ENCODE measurements around the gene CEP112.

DNA sequence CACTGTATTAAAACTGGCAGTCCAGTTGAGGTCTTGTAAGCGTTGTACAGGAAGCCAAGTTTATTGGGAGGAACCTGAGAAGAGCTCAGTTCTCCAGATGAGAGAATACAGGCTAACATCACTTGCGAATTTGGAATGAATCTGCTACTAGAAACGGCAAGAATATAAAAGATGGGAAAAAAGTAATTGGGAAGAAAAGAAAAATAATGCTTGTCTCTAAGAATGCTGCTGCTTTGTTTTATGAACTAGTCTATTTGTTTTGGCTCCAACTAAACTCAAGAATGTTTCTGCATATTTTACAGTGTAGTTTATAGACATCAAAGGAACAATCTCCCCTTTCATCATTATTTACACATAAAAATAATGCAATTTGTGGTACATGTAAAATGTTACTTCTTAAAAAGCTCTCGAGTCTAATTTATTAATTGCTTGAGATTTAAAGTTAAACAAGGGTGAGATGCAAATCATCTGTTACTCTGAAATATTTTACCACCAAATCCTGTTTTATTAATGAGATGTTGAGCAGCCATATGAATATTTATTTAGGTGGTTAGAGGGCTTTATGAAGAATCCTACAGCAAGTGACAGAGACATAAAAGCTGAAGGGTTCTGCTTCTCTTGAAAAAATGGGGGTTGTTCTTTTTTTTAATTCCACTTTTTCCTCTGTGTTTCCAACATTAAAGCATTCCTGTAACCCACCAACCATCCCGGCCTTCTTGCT is 468.3 kb downstream of the CEP112 start:
- no peak for TF ChIP-seq SMARCC2 (IDR thresholded peaks at IDR 0.05)
- TF ChIP-seq ZFX (CRISPR knock-in tag; IDR thresholded peaks at IDR 0.05; ENCODE audit: low read depth), result no peak
- no peak for TF ChIP-seq ZFY (CRISPR knock-in tag; IDR thresholded peaks at IDR 0.05)
- TF ChIP-seq ZNF776 (CRISPR knock-in tag; IDR thresholded peaks at IDR 0.05), result no peak
- no peak for TF ChIP-seq MAZ (IDR thresholded peaks at IDR 0.05; ENCODE audit: borderline replicate concordance, low read depth, low read length)
- TF ChIP-seq MAZ (CRISPR knock-in tag; IDR thresholded peaks at IDR 0.05; ENCODE audit: low read depth), result no peak
- no peak for TF ChIP-seq ZSCAN25 (CRISPR knock-in tag; IDR thresholded peaks at IDR 0.05)
- TF ChIP-seq, protein P1, sequence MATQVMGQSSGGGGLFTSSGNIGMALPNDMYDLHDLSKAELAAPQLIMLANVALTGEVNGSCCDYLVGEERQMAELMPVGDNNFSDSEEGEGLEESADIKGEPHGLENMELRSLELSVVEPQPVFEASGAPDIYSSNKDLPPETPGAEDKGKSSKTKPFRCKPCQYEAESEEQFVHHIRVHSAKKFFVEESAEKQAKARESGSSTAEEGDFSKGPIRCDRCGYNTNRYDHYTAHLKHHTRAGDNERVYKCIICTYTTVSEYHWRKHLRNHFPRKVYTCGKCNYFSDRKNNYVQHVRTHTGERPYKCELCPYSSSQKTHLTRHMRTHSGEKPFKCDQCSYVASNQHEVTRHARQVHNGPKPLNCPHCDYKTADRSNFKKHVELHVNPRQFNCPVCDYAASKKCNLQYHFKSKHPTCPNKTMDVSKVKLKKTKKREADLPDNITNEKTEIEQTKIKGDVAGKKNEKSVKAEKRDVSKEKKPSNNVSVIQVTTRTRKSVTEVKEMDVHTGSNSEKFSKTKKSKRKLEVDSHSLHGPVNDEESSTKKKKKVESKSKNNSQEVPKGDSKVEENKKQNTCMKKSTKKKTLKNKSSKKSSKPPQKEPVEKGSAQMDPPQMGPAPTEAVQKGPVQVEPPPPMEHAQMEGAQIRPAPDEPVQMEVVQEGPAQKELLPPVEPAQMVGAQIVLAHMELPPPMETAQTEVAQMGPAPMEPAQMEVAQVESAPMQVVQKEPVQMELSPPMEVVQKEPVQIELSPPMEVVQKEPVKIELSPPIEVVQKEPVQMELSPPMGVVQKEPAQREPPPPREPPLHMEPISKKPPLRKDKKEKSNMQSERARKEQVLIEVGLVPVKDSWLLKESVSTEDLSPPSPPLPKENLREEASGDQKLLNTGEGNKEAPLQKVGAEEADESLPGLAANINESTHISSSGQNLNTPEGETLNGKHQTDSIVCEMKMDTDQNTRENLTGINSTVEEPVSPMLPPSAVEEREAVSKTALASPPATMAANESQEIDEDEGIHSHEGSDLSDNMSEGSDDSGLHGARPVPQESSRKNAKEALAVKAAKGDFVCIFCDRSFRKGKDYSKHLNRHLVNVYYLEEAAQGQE (IDR thresholded peaks at IDR 0.05; ENCODE audit: borderline replicate concordance in 1 of 2, low read depth in 1 of 2, low read length in 2 of 2), result no peak
- TF ChIP-seq THAP11 (CRISPR knock-in tag; IDR thresholded peaks at IDR 0.05), result no peak

Measured in HepG2 (cell line).